ENCODE data around the gene ELP4.
"Not testable (repeated sequence)": the region's sequence is repeated elsewhere in the genome, so short reads cannot be mapped to it uniquely, and the experiment has no call there.

- not testable (repeated sequence) for TF ChIP-seq ZNF10 (tag by site-specific recombination; IDR thresholded peaks at IDR 0.05); CTCF (tag by site-specific recombination; IDR thresholded peaks at IDR 0.05); FEZF1 (tag by site-specific recombination; IDR thresholded peaks at IDR 0.05); SETDB1 (IDR thresholded peaks at IDR 0.05; ENCODE audit: insufficient read length, low read length); ZNF558 (tag by site-specific recombination; IDR thresholded peaks at IDR 0.05); ZNF184 (tag by site-specific recombination; IDR thresholded peaks at IDR 0.05); ZNF221 (tag by site-specific recombination; IDR thresholded peaks at IDR 0.05; ENCODE audit: borderline replicate concordance); ZSCAN30 (tag by site-specific recombination; IDR thresholded peaks at IDR 0.05)
Measured at GRCh38 chr11:31673108-31673507, 163.5 kb downstream of the ELP4 start.

Measured in HEK293 (cell line).